HepG2 (cell line): ENCODE results near the gene CHST11.

Experiments used
- CBX2 ChIP-seq, 2 experiments: fragments of 200-600 bp in 1 of 2; sonication (generic); formaldehyde crosslinking in 1 of 2; IDR thresholded peaks; 2 replicates each; pipeline versions ENCODE4 v1.7.0 to v1.8.1; 2018 to 2022; ENCODE audit warnings: low read depth in 2 of 2, low read length in 1 of 2, mild to moderate bottlenecking in 1 of 2, missing genetic modification reagents in 1 of 2
- GATAD1 ChIP-seq: IDR thresholded peaks from 2 replicates; pipeline ENCODE4 v1.6.1; 2016; ENCODE audit warnings: missing genetic modification reagents, missing compliant biosample characterization
- MLLT10 ChIP-seq: sonication (generic); formaldehyde crosslinking; IDR thresholded peaks from 2 replicates; pipeline ENCODE4 v1.4.0; 2020; ENCODE audit warnings: missing genetic modification reagents
- NFKB2 ChIP-seq: sonication (generic); formaldehyde crosslinking; IDR thresholded peaks from 2 replicates; pipeline ENCODE4 v1.4.0; 2020; ENCODE audit warnings: missing genetic modification reagents, borderline replicate concordance
- TCF7 ChIP-seq: sonication (generic); IDR thresholded peaks from 2 replicates; pipeline ENCODE4 v1.6.1; 2016; ENCODE audit warnings: antibody characterized with exemption, low read depth
- TCF7L2 ChIP-seq: IDR thresholded peaks from 2 replicates; pipeline ENCODE4 v1.6.1; 2011; ENCODE audit warnings: mild to moderate bottlenecking, low read depth, low read length, moderate library complexity
- ZBTB26 ChIP-seq: IDR thresholded peaks from 2 replicates; pipeline ENCODE4 v1.6.1; 2016; ENCODE audit warnings: missing compliant biosample characterization, missing genetic modification reagents, borderline replicate concordance
- ZNF253 ChIP-seq: sonication (generic); formaldehyde crosslinking; IDR thresholded peaks from 2 replicates; pipeline ENCODE4 v1.8.0; 2022; ENCODE audit warnings: mild to moderate bottlenecking, missing genetic modification reagents, borderline replicate concordance
- TF ChIP-seq, protein P1 (sequence below): sonication (generic); formaldehyde crosslinking; IDR thresholded peaks from 2 replicates; pipeline ENCODE4 v1.9.0; 2021; ENCODE audit warnings: missing genetic modification reagents, borderline replicate concordance

DNA sequence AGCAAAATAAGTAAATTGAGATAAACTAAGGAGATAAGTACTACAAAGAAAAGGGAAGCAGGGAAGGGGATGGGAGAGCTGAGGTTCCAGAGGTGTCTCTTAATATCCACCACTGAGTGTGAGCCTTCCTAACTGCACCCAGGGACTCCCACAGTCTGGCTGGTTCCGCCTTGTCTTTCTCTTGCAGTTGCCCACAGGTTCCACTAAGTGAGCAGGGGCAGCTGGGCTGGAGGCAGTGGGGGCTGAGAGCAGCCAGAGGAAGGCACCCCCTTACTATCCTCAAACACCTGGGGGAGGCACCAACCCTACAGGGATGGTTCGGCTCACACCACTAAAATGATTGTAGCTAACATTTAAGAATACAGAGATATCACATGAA is 286.4 kb downstream of the CHST11 start:
- TF ChIP-seq ZNF253 (CRISPR knock-in tag) (no peak), NFKB2 (CRISPR knock-in tag) (no peak), TCF7L2 (no peak), CBX2 (IDR thresholded peaks at IDR 0.05; ENCODE audit: low read depth, low read length) (no peak), CBX2 (CRISPR knock-in tag; IDR thresholded peaks at IDR 0.05; ENCODE audit: low read depth) (no peak), GATAD1 (CRISPR knock-in tag) (no peak), MLLT10 (CRISPR knock-in tag) (no peak), TCF7 (no peak), ZBTB26 (no peak)
- TF ChIP-seq, protein P1, sequence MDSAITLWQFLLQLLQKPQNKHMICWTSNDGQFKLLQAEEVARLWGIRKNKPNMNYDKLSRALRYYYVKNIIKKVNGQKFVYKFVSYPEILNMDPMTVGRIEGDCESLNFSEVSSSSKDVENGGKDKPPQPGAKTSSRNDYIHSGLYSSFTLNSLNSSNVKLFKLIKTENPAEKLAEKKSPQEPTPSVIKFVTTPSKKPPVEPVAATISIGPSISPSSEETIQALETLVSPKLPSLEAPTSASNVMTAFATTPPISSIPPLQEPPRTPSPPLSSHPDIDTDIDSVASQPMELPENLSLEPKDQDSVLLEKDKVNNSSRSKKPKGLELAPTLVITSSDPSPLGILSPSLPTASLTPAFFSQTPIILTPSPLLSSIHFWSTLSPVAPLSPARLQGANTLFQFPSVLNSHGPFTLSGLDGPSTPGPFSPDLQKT (CRISPR knock-in tag) = no peak
